ENCODE data around the gene SLC24A4.

The SLC24A4 gene

GRCh38 chr14:92431199-92431725, 108.3 kb downstream of the SLC24A4 start:
- DNase-seq (ENCODE audit: low read depth in 1 of 2, low spot score in 1 of 2): no peak
- H3K27ac ChIP-seq (replicated peaks): no peak overlapping the region
- no peak overlapping the region for H3K4me3 ChIP-seq (replicated peaks; ENCODE audit: insufficient read depth, low read length)
- no peaks in the 10 kb centered on the region for H3K27me3 ChIP-seq (ENCODE audit: insufficient read depth, poor library complexity, severe bottlenecking)
- no peak for TF ChIP-seq CTCF (IDR thresholded peaks at IDR 0.05; ENCODE audit: insufficient read depth, low read length)
- TF ChIP-seq POLR2AphosphoS5 (IDR thresholded peaks at IDR 0.05; ENCODE audit: low read depth): no peak
- TF ChIP-seq REST (IDR thresholded peaks at IDR 0.05; ENCODE audit: insufficient replicate concordance, low read depth): no peak
- TF ChIP-seq GABPA (IDR thresholded peaks at IDR 0.05; ENCODE audit: low read depth): no peak
- no peak for TF ChIP-seq SPI1 (IDR thresholded peaks at IDR 0.05; ENCODE audit: borderline replicate concordance, low read depth)

- Histone ChIP-seq H3K4me3 (replicated peaks; ENCODE audit: insufficient read depth, low read length) (no peak overlapping the region), H3K27ac (replicated peaks) (no peak overlapping the region), H3K27me3 (ENCODE audit: insufficient read depth, poor library complexity, severe bottlenecking) (no peaks in the 10 kb centered on the region)
- TF ChIP-seq CTCF (IDR thresholded peaks at IDR 0.05; ENCODE audit: insufficient read depth, low read length): no peak
- TF ChIP-seq SPI1 (IDR thresholded peaks at IDR 0.05; ENCODE audit: borderline replicate concordance, low read depth): no peak
- no peak for TF ChIP-seq POLR2AphosphoS5 (IDR thresholded peaks at IDR 0.05; ENCODE audit: low read depth)
- TF ChIP-seq REST (IDR thresholded peaks at IDR 0.05; ENCODE audit: insufficient replicate concordance, low read depth): no peak
- no peak for TF ChIP-seq GABPA (IDR thresholded peaks at IDR 0.05; ENCODE audit: low read depth)
- DNase-seq (ENCODE audit: low read depth in 1 of 2, low spot score in 1 of 2): no peak
These were observed 110.4 kb downstream of the SLC24A4 start for GRCh38 chr14:92433407-92433806.

- H3K27me3 ChIP-seq (ENCODE audit: insufficient read depth, poor library complexity, severe bottlenecking): no peaks in the 10 kb centered on the region
- no peak overlapping the region for H3K27ac ChIP-seq (replicated peaks)
- no peak for DNase-seq (ENCODE audit: low read depth in 1 of 2, low spot score in 1 of 2)
- TF ChIP-seq CTCF (IDR thresholded peaks at IDR 0.05; ENCODE audit: insufficient read depth, low read length): no peak
- no peak for TF ChIP-seq POLR2AphosphoS5 (IDR thresholded peaks at IDR 0.05; ENCODE audit: low read depth)
- no peak for TF ChIP-seq SPI1 (IDR thresholded peaks at IDR 0.05; ENCODE audit: borderline replicate concordance, low read depth)
- no peak for TF ChIP-seq GABPA (IDR thresholded peaks at IDR 0.05; ENCODE audit: low read depth)
- no peak for TF ChIP-seq REST (IDR thresholded peaks at IDR 0.05; ENCODE audit: insufficient replicate concordance, low read depth)
- H3K4me3 ChIP-seq (replicated peaks; ENCODE audit: insufficient read depth, low read length): no peak overlapping the region
These were observed 112.2 kb downstream of the SLC24A4 start for GRCh38 chr14:92435154-92435553.
